Kidney capillary endothelial cell (primary cell): ENCODE results near the gene DRC7.
"Not testable (repeated sequence)": the region's sequence is repeated elsewhere in the genome, so short reads cannot be mapped to it uniquely, and the experiment has no call there.

ENCODE experiments used
- DNase-seq: peaks from one replicate; pipeline ENCODE4 v3.0.0-alpha.2; 2018; ENCODE audit warnings: low spot score

DRC7 gene

GRCh38 chr16:57763285-57764005, 68.8 kb downstream of the DRC7 start:
- DNase-seq: no peak

DNA sequence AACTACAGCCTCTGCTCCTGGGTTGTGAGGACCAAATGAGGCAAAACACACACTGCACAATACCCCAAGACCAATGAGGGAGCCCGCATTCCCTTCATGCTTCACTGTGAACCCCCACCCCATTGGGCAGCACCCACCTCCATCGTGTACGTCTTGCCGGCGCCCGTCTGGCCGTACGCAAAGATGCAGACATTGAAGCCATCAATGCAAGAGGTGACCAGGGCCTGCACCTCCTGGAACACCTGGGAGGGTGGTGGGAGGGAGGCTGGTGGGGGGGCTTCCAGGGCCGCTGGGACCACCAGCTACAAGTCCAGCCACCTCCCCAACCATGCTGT, 69.4 kb downstream of the DRC7 start:
- no peak for DNase-seq

- peak; percentile 90 for DNase-seq
Measured at GRCh38 chr16:57764341-57765159, 69.9 kb downstream of the DRC7 start.

- DNase-seq: no peak
Measured at GRCh38 chr16:57765160-57765728, 70.6 kb downstream of the DRC7 start.

- no peak for DNase-seq
Measured at GRCh38 chr16:57766714-57767348, 72.2 kb downstream of the DRC7 start.

DNA sequence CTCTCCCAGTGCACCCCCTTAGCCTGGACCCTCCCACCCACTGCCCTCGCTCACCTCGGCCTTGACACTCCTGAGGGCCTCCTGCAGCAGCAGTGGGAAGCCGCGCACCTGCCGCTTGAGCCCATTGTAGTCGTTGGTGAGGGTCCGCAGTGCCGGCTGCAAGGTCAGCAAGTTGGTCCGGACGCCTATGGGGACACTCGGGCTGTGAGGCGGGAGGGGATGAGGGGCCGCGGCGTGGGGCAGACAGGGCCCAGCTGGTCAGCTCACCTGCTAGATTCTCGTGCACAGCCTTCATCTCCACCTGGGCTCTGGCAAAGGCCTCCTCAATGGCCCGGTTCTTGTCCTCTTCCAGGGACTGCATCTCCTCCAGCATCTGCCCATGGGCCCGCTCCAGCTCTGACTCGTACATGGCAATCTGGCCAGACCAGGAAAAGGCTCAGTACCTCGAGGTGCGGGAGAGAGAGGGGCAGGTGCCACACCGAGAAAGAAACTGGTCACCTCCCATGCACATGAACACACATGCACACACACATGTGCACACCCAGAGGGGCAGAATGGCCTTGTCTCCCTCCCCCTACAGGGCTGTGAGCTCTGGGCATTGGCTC, 75.0 kb downstream of the DRC7 start:
- DNase-seq: no peak

DNA sequence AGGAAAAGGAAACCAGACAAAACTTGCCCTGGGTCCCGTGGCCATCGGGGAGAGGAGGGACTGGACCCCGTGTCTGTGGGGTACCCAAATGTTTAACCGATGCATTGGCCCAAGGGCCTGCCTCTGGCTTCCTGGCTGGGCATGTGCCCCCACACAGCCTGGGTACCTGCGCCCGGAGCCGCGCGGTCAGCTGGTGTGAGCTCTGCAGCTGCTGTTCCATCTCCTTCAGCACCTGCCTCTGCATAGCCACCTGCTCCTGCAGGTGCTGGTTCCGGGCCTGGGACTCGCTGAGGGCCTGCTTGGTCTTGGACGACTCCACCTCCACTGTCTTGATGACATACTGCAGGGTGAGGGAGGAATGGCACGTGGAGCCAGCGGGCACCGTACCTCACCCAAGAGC, 75.8 kb downstream of the DRC7 start:
- no peak for DNase-seq

GRCh38 chr16:57771141-57771785, 76.7 kb downstream of the DRC7 start:
- no peak for DNase-seq

DNA sequence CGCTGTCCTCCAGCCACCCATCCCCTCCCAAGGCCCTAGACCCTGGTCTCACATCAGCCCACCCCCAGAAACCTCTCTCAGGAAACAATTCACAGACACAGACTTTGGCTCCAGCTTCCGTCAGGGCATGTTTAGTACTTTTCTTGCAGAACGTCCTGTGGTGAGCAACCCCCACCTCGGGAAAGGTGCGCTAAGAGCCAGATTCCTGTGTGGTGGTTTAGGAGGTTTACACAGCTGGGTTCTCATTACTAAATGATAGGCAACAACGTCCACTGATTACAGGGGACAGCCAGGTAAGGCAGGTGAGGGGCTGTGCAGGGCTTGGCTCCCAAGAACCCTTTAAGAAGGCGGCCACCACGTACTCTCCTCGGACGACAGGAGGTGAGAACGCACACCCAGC, 78.4 kb downstream of the DRC7 start:
- DNase-seq: no peak

DNA sequence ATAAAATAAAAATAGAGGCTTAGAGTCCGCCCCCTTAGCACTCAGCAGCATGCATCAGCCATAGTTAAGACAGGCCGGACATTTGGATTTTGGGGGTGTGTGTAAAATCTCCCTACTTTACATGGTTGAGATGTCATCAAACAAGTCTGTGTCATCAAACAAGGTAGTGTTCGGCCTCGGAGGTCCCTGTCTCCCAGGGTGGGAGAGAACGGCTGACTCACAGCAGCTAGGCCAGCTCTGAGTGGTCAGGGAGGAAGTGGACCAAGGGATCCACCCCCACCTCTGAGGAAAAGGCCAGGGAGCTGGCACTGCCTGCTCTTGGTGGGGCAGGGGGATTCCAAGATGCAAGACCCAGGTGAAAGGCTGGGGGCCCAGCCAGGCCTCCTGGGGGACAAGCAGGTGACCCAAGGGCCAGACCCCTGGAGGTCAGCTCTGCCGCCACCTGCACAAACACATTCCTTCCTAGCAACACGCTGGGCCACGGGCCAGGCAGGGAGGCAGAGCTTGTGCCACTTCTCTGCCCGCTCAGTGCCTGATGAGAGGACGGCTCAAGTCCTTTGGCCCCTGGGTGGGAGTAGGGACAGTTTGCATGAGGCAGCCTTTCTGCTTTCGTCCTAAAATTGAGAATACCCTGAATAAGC, 79.2 kb downstream of the DRC7 start:
- no peak for DNase-seq

DNA sequence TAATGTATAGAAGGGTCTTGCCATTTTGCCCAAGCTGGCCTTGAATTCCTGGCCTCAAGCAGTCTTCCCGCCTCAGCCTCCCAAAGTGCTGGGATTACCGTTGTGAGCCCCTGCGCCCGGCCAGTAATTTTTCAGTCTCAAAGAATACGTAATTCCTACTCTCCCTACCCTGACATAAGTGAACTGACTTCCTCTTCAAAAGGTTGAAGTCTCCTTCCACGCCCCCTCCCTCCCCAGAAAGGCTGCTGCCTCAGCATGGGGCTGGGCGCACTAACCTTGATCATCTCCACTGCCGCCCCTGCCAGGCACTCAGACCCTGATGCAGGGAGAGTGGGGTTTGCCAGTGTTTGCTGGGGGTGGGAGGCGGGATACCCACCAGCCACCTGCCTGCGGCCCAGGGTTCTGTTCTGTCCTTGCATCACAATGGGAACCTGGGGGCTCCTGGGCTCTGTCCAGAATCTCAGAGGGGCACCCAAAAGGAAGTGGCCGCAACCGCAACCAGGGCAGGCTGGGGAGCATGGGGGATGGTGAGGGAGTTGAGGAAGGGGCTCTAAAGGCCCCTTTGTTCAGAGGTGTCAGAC, 80.2 kb downstream of the DRC7 start:
- DNase-seq: no peak

DNA sequence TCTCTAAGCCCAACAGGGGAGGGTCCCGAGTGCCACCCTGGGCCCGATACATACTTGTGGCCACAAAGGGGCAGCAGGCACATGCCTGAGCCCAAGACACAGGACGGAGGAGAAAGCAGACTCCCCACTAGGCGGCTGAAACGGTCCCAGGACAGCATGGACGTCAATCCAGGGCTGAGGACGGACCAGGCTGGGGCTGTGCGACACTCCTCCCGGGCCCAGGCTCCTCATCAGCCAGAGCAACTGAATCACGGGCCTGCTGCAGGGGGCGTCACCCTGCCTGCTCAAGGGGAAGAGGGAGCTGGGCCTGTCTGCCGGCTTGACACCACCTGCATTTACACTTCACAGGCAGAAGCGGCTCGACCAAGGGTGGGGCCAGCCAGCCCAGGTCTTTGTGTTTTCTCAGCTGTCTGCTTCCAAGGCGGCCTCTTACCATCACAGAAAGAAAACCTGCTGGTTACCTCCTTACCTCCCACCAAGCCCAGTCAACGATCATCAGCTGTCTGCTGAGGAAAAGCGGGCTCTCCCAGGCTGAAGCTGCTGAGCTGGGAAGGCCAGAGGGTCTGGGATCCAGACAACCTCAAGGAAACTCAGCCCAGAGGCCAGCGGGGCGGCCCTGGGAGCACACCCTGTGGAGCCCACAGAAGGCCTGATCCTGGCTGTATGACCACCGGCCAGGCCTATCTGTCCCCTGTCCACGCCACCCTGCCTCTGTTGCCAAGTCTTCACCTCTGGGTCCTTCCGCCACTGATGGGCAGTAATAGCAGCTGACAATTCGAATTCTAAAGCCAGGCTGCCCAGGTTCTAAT, 81.3 kb downstream of the DRC7 start:
- no peak for DNase-seq

DNA sequence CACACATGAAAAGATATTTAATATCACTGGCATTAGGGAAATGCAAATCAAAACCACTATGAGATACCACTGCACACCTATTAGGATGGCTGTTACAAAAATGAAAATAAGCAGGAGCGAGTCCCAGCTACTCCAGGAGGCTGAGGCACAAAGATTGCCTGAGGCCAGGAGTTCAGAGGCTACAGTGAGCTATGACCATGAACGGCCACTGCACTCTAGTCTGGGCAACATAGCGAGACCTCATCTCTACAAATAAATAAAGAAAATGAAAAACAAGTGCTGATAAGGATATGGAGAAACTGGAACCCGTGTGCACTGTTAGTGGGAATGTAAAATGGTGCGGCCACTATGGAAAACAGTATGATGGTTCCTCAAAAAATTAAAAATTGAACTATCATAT, 84.1 kb downstream of the DRC7 start:
- DNase-seq: no peak

DNA sequence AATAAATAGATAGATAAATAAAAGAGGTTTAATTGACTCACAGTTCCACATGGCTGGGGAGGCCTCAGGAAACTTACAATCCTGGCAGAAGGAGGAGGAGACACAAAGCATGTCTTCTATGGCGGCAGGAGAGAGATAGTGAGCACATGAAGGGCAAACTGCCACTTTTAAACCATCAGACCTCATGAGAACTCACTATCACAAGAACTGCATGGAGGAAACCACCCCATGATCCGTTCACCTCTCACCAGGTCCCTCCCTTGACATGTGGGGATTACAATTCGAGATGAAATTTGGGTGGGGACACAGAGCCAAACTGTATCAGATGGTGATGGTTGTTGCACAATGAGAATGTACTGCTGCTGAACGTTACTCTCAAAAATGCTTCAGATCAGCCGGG, 85.2 kb downstream of the DRC7 start:
- not testable (repeated sequence) for DNase-seq

GRCh38 chr16:57781349-57781740, 86.7 kb downstream of the DRC7 start:
- DNase-seq: no peak
